Bronchial epithelial cell (primary cell): ENCODE results near the gene STRA6. TPM values are rescaled to one million over a fixed set of nuclear protein-coding genes. Genes with fewer than 3 reads are reported as not detected.

Experiments used
- DNase-seq: peaks from one replicate; pipeline ENCODE4 v3.0.0-alpha.2; 2010; ENCODE audit warnings: low read depth
- FAIRE-seq: peaks from 2 replicates; lab custom pipeline; 2011; peaks lifted over from hg19 to GRCh38; lab: Jason Lieb, UNC
- H3K27me3 ChIP-seq: 2 replicates; pipeline ENCODE4 v1.5.1; 2011; ENCODE audit warnings: low read length; ENCODE audit not compliant: control insufficient read depth, insufficient read depth
- H3K36me3 ChIP-seq: 2 replicates; pipeline ENCODE4 v1.5.1; 2011; ENCODE audit warnings: low read length; ENCODE audit not compliant: control insufficient read depth, insufficient read depth
- H3K4me3 ChIP-seq: 2 replicates; pipeline ENCODE4 v1.5.1; 2011; ENCODE audit warnings: mild to moderate bottlenecking, low read depth, low read length, control low read depth
- total RNA-seq: library from RNA; depleted of rRNA; stranded (reverse); fragments of >200 nt; gene quantifications from 2 replicates; pipeline ENCODE4 v1.2.1, GENCODE V29; 2014
- TF ChIP-seq, protein P1 (sequence below): IDR thresholded peaks from 2 replicates; pipeline ENCODE4 v1.5.1; 2011; ENCODE audit warnings: mild to moderate bottlenecking, moderate library complexity, low read length, control low read depth, inconsistent platforms; ENCODE audit not compliant: insufficient read depth, severe bottlenecking

The STRA6 gene
- total RNA-seq, 1 donor from 2014 or later, result 0.26 TPM

DNA sequence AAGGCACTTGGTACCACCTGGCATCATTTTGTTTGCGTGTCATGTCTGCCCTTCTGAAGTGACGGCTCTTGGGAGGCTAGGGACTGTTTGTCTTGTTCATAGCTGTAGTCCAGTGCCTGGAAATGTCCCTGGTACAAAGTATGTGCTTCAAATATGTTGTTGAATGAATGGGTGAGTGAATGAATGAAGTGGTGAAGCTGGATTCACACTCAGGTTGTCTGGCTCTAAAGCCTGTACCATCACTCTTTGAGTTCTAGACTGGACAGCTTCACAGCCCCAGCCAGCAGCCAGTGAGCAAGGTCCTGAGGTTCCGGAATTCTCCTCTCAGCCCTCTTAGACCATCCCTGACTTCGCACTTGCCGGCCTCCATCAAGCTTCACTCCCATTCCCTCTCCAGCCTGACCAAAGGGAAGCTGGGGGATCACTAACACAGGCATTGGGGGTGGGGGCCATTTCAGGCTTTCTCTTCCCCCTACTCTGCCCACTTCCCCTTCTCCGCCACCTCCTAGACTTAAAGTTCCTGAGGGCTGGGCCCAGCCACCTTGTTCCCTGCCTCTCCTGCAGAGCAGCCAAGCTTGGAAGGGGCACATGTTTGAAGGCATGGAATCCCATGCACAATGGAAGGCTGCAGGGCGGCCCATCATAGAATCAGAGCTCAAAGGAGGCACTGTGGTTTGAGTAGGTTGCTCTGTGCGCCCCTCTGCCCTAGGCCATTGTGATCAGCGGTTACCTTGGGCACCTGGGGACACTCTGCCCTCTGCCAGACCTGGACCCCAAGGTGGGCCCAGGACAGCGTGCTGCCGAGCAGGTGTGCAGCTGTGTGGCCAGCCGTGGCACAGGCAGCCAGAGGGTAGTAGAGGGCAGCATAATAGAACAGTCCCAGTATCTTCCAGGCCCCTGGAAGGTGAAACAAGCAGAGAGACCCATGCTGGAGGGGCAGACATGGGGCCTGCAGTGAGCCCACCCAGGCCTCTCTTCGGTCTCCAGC lies 7.7 kb downstream of the STRA6 start:
- Histone ChIP-seq H3K36me3 (no peaks in the 10 kb centered on the region), H3K27me3 (peaks cover 6% of the 10 kb centered on the region), H3K4me3 (no peak overlapping the region)
- no peak for DNase-seq
- peak; percentile 81 for FAIRE-seq
- TF ChIP-seq, protein P1, sequence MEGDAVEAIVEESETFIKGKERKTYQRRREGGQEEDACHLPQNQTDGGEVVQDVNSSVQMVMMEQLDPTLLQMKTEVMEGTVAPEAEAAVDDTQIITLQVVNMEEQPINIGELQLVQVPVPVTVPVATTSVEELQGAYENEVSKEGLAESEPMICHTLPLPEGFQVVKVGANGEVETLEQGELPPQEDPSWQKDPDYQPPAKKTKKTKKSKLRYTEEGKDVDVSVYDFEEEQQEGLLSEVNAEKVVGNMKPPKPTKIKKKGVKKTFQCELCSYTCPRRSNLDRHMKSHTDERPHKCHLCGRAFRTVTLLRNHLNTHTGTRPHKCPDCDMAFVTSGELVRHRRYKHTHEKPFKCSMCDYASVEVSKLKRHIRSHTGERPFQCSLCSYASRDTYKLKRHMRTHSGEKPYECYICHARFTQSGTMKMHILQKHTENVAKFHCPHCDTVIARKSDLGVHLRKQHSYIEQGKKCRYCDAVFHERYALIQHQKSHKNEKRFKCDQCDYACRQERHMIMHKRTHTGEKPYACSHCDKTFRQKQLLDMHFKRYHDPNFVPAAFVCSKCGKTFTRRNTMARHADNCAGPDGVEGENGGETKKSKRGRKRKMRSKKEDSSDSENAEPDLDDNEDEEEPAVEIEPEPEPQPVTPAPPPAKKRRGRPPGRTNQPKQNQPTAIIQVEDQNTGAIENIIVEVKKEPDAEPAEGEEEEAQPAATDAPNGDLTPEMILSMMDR, result no peak

DNA sequence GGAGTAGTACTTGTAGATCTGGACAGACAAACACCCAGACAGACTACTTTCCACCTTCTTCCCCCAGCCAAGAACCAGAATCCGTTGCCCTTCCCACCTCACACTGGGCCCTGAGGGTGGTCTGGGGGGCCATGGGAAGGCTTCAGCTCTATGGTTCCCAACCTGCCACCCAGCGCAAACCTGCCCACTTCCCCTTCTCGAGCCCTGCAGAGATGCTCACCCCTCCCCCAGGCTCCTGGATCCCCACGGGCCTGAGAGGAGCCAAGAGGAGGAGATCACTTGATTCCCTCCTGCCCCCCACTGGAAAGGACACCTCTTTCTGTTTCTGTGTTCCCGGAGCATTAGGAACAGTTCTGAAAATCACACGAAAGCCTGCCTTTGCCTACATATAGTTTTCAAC lies 8.7 kb downstream of the STRA6 start:
- FAIRE-seq, result peak; percentile 13
- TF ChIP-seq, protein P1, result no peak
- Histone ChIP-seq H3K36me3 (no peaks in the 10 kb centered on the region), H3K27me3 (peaks cover 6% of the 10 kb centered on the region), H3K4me3 (no peak overlapping the region)
- DNase-seq, result no peak

DNA sequence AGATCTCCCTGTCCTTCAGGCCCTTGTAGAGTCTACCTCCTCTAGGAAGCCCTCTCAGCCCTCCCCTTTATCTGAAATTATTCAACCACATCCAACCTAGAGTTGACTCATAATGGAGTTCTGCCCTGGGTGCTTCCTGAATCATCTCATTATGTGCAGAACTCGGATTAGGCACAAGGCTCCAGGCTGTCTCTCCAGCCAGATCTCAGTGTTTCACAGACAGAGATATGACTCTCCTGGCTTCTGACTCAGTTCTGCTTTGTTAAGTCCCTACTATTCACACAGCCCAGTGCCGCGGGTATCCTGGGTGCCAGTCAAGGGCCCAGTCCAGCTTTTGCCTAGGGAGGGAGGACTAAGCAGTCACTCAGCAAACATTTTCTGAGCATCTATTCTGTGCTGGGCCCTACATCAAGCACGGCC lies 9.3 kb downstream of the STRA6 start:
- H3K36me3 ChIP-seq, result no peaks in the 10 kb centered on the region
- no peak overlapping the region for H3K4me3 ChIP-seq
- TF ChIP-seq, protein P1, result no peak
- FAIRE-seq (peak; percentile 55), DNase-seq (peak; percentile 99)
- H3K27me3 ChIP-seq, result peaks cover 6% of the 10 kb centered on the region

DNA sequence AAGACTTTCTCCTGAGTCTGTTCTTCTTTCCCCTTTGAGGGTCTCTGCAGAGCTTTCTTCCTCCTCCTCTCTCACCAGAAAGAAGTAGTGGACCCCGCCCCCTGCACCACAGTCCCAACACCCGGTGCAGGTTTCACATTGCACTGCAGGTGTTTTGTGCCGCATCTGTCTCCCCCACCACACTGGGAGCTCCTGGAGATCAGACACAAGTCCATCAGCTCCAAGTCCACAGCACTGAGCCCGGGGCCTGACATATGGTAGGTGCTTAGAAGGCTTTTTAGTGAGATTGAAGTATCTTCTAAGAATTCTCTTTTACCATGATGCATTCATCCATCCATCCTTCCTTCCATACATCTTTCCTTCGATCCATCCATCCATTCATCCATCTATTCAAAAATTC lies 9.8 kb downstream of the STRA6 start:
- FAIRE-seq (no peak), DNase-seq (no peak)
- H3K36me3 ChIP-seq, result no peaks in the 10 kb centered on the region
- no peak overlapping the region for H3K4me3 ChIP-seq
- TF ChIP-seq, protein P1, result no peak
- peaks cover 7% of the 10 kb centered on the region for H3K27me3 ChIP-seq

DNA sequence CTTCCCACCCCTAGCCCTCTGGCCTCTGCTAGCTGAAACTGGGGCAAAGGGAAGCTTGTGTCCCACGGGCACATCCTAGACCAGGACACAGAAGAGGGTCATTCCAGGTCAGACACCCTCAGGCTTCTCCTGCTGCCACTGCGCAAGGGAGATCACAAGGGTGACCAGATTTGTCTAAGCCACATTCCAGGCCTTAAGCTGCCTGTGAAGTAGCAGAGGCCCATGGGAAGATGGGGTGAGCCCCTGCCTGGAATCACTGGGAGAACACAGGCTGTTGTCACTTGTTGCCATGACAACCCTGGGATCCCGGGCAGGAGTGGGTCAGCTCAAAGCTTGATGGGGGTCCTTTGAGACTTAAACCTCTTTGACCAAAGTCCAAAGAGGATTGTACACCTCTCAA lies 10.8 kb downstream of the STRA6 start:
- no peak overlapping the region for H3K4me3 ChIP-seq
- no peak for DNase-seq
- FAIRE-seq, result no peak
- TF ChIP-seq, protein P1, result no peak
- H3K36me3 ChIP-seq, result no peaks in the 10 kb centered on the region
- H3K27me3 ChIP-seq, result peaks cover 10% of the 10 kb centered on the region
